ENCODE results near the gene STS.

Gene STS

DNA sequence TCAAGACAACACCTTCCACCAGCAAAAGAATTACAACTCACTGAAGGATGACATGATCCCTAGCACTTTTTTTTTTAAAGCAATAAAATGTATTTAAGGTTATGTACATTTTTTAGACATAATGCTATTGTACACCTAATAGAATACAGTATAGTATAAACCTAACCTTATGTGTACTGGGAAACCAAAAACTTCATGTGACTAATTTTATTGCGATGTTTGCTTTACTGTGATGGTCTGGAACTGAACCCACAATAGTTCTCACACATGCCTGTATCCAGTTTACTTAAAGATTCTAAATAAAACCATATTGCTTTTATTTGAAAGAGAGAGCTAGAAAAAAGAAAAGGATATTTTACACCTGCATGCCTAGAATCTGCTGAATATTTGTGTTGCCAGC, 4.4 kb upstream of the STS start:
- TF ChIP-seq, protein P1, sequence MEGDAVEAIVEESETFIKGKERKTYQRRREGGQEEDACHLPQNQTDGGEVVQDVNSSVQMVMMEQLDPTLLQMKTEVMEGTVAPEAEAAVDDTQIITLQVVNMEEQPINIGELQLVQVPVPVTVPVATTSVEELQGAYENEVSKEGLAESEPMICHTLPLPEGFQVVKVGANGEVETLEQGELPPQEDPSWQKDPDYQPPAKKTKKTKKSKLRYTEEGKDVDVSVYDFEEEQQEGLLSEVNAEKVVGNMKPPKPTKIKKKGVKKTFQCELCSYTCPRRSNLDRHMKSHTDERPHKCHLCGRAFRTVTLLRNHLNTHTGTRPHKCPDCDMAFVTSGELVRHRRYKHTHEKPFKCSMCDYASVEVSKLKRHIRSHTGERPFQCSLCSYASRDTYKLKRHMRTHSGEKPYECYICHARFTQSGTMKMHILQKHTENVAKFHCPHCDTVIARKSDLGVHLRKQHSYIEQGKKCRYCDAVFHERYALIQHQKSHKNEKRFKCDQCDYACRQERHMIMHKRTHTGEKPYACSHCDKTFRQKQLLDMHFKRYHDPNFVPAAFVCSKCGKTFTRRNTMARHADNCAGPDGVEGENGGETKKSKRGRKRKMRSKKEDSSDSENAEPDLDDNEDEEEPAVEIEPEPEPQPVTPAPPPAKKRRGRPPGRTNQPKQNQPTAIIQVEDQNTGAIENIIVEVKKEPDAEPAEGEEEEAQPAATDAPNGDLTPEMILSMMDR (IDR thresholded peaks at IDR 0.05): no peak

DNA sequence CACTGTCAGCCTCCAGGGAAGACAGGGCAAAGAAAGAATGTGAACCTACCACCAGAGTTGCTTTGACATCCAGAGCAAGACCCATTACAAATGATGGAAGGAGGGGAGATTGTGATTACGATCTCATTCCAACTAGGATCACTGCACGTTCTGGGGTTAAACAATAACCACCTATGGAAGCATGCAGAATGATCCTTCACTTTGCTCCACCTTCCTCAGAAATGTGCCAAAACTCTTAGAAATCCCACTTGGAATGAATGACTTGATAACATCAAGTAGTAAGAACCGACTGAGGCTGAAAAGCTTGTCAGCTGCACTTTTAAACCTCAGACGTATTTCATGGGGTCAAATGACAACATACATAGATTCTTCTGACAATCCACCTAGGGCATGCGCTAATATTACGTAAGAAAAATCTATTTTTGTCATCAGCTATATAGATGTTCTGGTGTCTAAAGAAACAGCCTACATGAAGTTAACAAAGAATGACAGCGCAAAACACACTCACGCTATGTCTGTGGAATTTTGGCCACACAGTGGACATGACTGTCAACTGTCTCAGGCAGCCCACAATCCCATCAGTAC, 3.5 kb upstream of the STS start:
- TF ChIP-seq, protein P1 (IDR thresholded peaks at IDR 0.05): no peak

DNA sequence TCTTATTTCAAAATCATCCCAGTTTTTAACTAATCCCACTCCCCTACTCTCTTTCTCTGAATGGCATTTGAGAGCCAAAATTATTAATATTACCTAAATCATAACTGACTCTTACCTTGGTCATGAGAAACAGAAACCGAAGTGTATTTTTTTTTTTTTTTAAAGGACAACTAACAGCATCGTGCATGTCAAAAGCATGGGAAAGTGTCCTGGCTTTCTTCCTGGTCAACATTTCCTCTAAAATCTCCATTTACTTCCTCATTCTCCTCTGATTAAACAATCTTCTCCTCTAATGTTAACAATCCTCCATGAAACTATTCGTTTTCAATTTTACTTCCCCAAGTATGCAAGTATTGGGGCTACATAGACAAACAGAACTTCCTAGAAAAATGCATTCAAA, 2.1 kb upstream of the STS start:
- TF ChIP-seq, protein P1 (IDR thresholded peaks at IDR 0.05): no peak

DNA sequence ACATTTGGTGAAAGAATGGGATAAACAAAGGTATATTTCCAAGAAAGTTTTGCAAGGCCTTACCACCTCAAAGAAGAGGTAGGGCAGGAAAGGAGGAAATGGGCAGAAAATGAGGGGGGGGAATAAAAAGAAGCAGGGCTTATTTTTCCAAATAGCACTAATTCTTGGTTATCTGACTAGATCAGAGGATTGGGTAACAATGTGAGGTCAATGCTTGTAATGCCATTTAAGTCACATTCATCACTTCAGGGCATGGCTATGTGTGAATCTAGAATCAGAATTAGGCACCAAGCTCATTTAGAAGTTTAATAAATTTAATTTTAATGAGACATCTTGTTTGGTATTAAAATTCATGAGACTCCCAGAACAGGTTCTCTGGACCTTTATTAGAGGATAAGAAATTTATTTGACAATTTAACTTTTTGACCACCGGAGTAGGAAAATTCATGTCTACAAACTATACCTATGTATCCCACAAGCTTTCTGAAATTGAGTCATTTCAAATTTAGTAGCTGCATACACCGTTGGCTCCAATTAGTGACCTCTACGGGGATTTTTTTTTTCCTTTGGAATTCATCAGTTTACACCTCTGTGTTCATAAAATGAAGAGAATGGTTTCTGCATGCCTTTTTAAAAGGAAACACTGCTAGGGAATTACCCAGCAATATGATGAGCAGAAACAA, 1.4 kb upstream of the STS start:
- TF ChIP-seq, protein P1 (IDR thresholded peaks at IDR 0.05): no peak

DNA sequence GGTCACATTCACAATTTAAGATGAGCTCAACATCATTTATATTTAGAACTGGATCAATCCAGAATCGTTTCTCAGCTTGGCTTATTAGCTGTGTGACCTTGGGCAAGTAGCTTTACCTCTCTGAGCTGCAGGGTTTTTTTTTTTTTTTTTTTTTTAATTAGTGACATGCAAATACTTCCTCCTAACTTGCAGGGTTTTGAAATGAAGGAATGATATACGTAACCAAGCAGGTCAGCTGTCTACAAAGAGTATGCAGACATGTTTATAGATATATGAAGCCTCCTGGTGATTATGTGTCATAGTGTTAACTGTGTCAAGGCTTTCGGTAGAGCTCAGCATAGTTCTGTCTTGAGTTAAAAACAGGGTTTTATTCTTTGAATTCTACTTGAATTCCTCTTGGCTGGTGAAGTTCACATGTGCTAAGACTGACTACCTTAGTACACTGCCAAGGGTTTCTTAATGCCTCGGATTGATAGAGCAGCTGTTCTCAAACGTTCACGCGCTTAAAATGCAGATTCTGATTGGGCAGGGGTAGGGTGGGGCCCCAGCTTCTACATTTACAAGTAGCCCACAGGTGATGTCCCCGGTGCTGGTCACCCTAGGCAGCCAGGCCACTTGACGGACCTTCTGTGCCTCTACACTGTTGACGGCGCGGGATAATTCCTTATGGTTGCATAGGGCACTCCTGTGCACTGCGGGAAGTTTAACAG, 654 bp upstream of the STS start:
- TF ChIP-seq, protein P1 (IDR thresholded peaks at IDR 0.05): no peak

DNA sequence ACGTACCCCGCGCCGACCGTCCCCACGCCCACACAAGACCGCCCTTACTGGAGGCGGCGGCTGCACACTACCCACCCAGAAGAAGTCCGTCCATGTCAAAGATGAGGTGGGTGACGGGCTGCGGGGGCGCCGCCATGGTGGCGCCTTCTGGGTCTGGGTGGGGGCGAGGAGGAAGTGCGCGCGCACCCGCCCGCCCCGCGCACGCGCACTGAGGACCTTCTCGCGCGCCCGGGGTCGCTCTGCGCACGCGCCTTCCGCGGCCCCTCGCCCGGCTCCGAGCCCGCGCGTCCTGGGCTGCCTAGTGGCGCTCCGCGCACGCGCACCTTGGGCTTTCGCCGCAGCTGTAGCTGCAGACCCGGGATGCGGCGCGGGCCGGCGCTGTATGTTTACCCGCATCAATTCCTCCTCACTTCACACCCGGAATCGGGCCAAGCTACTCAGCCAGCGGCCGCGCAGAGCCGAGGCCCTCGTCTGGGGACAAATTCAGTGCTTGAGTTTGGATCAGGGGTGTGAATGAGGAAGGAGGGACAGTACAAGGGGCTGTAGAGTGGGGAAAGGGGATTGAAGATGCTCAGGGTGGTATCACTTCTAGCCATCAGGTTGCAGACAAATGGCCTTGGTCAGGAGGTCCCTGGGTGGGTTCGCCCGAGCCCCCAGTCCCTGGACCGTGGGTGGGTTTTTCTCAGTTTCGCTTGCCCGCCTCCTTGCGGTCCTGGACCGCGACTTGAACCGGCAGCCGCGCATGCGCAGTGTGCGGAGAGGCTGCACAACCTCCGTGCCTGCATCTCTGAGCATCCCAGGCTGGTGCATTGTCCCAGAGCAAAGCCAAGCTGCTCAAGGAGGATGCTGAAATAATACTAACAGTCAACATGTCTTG, 704 bp downstream of the STS start, which contains the start of gene PUDP:
PUDP (minus strand) TSS at position 176 of the 877 bp plus-strand sequence; CDS start at position 136, 40 bp downstream.
- TF ChIP-seq, protein P1 (IDR thresholded peaks at IDR 0.05): no peak; the same call in 1 of the 2 replicates

DNA sequence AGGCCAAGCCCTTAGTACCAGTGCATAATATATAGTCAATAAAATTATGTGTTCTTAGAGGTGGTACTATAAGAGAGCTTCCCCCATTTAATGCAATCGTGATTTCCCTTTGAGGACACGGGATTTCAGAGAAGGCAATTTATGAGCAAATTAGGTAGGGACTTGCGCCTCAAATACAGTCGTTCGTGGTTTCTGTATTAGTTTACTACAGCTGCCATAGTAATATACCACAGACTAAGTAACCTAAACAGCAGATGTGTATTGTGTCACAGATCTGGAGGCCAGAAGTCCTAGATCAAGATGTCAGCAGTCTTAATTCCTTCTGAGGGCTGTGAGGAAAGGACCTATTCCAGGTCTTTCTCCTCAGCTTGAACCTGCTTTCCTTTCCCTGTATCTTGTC, 1.9 kb downstream of the STS start:
- TF ChIP-seq, protein P1 (IDR thresholded peaks at IDR 0.05): no peak

Data from LNCAP (cell line).